ENCODE results near the gene SPAG16.

GRCh38 chr2:213914510-213914909, 630.2 kb downstream of the SPAG16 start:
- TF ChIP-seq EZH2 (IDR thresholded peaks at IDR 0.05) (no peak), POLR2AphosphoS5 (IDR thresholded peaks at IDR 0.05; ENCODE audit: borderline replicate concordance, low read depth, low read length) (no peak), FOXP2 (optimal IDR thresholded peaks at IDR 0.05; ENCODE audit: control extremely low read depth, extremely low read length, insufficient read depth) (no peak)
